A549 (cell line): ENCODE results near the gene TPM2.

Source experiments
- CEBPB ChIP-seq, 2 experiments: fragments of >200 bp in 1 of 2; sonication (Bioruptor Twin) in 1 of 2; formaldehyde crosslinking in 1 of 2; IDR thresholded peaks; 2 replicates each; pipeline ENCODE4 v1.6.1; 2012 to 2016
- CTCF ChIP-seq: fragments of >200 bp; sonication (Bioruptor Twin); formaldehyde crosslinking; IDR thresholded peaks from 3 replicates; pipeline ENCODE4 v1.5.1; 2016
- POLR2A ChIP-seq: IDR thresholded peaks from 2 replicates; pipeline ENCODE4 v1.6.1; 2012; ENCODE audit warnings: mild to moderate bottlenecking, low read length
- RAD21 ChIP-seq, 2 experiments: fragments of >200 bp in 1 of 2; sonication (Bioruptor Twin) in 1 of 2; formaldehyde crosslinking in 1 of 2; IDR thresholded peaks in 1 of 2; conservative IDR thresholded peaks in 1 of 2; 2 replicates in 1 of 2; 3 replicates in 1 of 2; pipeline ENCODE4 v1.6.1; 2012 to 2018; ENCODE audit warnings: inconsistent platforms in 1 of 2
- ZSCAN20 ChIP-seq: fragments of 250-450 bp; sonication (Bioruptor Pico); IDR thresholded peaks from 2 replicates; pipeline ENCODE4 v1.8.0; 2022; ENCODE audit warnings: mild to moderate bottlenecking, moderate library complexity
- TF ChIP-seq, protein P1 (sequence below): IDR thresholded peaks from 2 replicates; pipeline ENCODE4 v1.6.1; 2012
- TF ChIP-seq, protein P2 (sequence below): IDR thresholded peaks from 2 replicates; pipeline ENCODE4 v1.6.1; 2012

DNA sequence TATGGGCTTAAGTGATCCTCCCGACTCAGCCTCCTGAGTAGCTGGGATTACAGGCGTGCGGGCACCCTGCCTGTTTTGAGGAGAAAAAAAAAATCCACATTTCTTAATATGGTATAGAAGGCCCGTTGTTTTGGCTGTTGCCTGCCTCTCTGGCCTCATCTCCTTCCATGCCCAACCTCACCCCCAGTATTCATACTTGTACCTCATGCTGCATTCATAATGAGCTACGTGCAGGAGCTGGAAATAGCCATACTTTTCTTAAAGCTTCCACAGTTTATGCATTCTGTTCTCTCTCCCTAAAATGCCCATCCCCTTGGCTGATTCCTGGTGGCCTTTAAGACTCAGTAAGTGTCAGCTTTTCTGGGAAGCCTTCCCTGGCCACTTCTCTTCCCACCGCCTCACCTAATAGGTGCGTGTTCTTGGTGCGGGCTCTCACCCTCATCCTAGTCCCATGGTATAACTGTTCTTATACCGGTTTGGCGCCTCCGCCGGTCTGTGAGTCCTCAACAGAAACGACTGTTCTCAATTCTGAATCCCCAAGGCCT is 2.1 kb upstream of the TPM2 start:
- TF ChIP-seq, protein P1, sequence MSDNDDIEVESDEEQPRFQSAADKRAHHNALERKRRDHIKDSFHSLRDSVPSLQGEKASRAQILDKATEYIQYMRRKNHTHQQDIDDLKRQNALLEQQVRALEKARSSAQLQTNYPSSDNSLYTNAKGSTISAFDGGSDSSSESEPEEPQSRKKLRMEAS, result no peak
- TF ChIP-seq RAD21 (conservative IDR thresholded peaks at IDR 0.05 in 1 of 2, IDR thresholded peaks at IDR 0.05 in 1 of 2), result no peak
- TF ChIP-seq CEBPB (IDR thresholded peaks at IDR 0.05), result no peak
- no peak for TF ChIP-seq POLR2A
- no peak for TF ChIP-seq ZSCAN20 (CRISPR knock-in tag)
- no peak for TF ChIP-seq CTCF
- TF ChIP-seq, protein P2, sequence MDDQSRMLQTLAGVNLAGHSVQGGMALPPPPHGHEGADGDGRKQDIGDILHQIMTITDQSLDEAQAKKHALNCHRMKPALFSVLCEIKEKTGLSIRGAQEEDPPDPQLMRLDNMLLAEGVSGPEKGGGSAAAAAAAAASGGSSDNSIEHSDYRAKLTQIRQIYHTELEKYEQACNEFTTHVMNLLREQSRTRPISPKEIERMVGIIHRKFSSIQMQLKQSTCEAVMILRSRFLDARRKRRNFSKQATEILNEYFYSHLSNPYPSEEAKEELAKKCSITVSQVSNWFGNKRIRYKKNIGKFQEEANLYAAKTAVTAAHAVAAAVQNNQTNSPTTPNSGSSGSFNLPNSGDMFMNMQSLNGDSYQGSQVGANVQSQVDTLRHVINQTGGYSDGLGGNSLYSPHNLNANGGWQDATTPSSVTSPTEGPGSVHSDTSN, result no peak
